GM21528 (cell line): Measurements from ENCODE around the gene DSP.

ENCODE experiments used
- ATAC-seq: cut with Tn5 transposase; IDR thresholded peaks from one replicate; pipeline ENCODE4 v1.9.1; 2021; ENCODE audit warnings: mild to moderate bottlenecking, moderate library complexity; ENCODE audit not compliant: unreplicated experiment, low FRiP score

Gene DSP, protein sequence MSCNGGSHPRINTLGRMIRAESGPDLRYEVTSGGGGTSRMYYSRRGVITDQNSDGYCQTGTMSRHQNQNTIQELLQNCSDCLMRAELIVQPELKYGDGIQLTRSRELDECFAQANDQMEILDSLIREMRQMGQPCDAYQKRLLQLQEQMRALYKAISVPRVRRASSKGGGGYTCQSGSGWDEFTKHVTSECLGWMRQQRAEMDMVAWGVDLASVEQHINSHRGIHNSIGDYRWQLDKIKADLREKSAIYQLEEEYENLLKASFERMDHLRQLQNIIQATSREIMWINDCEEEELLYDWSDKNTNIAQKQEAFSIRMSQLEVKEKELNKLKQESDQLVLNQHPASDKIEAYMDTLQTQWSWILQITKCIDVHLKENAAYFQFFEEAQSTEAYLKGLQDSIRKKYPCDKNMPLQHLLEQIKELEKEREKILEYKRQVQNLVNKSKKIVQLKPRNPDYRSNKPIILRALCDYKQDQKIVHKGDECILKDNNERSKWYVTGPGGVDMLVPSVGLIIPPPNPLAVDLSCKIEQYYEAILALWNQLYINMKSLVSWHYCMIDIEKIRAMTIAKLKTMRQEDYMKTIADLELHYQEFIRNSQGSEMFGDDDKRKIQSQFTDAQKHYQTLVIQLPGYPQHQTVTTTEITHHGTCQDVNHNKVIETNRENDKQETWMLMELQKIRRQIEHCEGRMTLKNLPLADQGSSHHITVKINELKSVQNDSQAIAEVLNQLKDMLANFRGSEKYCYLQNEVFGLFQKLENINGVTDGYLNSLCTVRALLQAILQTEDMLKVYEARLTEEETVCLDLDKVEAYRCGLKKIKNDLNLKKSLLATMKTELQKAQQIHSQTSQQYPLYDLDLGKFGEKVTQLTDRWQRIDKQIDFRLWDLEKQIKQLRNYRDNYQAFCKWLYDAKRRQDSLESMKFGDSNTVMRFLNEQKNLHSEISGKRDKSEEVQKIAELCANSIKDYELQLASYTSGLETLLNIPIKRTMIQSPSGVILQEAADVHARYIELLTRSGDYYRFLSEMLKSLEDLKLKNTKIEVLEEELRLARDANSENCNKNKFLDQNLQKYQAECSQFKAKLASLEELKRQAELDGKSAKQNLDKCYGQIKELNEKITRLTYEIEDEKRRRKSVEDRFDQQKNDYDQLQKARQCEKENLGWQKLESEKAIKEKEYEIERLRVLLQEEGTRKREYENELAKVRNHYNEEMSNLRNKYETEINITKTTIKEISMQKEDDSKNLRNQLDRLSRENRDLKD (N-terminal part only)

DNA sequence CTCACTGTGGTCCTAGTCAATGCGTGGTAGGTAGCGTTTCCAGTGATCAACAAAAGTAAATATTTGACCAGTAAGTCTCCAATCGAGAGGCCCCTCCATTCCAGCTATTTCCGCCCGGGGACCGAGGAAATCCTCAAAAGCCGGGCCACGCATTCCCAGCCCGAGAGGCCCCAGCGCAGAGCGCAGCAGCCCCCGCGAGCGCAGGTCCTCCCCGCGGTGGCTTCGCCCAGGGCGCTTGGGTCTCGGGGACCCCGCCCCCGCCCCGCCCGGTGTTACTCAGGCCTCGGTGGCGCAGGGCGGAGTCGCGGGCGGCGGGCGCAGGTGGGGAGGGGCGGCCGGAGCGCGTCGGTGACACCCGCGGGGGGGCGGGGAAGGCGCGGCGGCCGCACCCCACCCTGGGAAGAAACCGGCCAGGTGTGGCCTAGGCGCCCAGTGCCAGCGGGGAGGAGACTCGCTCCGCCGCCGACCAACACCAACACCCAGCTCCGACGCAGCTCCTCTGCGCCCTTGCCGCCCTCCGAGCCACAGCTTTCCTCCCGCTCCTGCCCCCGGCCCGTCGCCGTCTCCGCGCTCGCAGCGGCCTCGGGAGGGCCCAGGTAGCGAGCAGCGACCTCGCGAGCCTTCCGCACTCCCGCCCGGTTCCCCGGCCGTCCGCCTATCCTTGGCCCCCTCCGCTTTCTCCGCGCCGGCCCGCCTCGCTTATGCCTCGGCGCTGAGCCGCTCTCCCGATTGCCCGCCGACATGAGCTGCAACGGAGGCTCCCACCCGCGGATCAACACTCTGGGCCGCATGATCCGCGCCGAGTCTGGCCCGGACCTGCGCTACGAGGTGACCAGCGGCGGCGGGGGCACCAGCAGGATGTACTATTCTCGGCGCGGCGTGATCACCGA lies at the start of gene DSP:
Gene DSP (plus strand): TSS at position 497 of the 890 bp plus-strand sequence. CDS start 245 bp downstream, at position 742.
- no peak for ATAC-seq

DNA sequence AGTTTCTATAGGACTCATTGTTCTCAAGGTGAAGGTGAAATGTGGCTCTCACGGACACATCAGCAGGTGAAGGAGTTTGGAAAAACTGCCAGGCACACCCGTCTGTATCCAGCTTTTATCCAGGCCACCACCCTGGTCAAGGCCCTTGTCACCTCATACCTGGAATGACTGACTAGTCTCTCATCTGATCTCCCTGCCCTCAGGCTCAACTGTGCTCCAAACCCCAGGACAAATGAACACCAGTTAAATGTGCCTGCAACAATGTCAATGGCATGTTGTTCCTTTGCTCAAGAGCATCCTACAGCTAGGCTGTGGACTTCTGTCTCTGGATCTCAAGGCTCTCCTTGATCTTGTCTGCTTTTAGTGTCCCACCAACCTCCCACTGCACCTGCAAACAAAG lies 47.6 kb upstream of the DSP start:
- ATAC-seq: no peak

DNA sequence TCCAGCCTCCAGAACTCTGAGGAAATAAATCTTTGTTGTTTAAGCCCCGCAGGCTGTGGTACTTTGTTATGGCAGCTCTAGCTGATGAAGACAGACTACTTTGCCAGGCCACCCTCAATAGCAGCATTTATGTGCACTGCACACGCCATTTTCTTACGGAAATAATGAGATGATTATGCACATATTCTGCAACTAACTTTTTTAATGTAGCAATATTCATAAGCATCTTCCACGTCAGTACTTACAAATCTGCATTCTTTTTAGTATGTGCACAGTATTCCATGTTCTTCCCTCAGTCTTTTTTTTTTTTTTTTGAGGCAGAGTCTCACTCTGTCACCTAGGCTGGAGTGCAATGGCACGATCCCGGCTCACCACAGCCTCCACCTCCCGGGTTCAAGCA lies 46.8 kb upstream of the DSP start:
- no peak for ATAC-seq

DNA sequence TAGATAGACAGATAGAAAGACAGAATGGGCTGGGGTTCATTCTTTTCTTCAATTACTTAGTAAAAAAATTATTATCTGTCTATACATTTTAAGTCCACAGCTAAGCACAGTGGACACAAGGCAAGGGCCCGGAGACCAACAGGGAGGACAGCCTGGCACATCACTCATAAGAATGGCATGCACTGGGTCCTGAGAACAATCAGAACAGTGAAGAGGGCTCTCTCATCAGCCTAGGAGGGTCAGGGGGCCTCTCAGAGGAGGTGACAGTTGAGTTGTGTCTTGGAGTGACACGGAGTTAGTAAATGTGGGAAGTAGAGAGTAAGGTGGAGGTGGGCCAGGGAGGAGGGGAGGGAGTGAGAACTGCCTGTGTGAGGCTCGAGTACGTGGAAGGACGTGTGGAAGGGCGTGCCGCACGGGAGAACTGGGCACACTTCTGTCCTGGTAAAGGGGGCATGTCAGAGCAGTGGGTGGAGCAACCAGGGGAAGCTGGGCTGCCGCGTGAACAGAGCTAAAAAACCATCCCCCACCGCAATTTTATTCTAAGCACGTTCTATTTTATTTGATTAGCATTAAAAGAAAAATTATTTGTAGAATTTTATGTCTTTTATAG lies 45.1 kb upstream of the DSP start:
- ATAC-seq: no peak

DNA sequence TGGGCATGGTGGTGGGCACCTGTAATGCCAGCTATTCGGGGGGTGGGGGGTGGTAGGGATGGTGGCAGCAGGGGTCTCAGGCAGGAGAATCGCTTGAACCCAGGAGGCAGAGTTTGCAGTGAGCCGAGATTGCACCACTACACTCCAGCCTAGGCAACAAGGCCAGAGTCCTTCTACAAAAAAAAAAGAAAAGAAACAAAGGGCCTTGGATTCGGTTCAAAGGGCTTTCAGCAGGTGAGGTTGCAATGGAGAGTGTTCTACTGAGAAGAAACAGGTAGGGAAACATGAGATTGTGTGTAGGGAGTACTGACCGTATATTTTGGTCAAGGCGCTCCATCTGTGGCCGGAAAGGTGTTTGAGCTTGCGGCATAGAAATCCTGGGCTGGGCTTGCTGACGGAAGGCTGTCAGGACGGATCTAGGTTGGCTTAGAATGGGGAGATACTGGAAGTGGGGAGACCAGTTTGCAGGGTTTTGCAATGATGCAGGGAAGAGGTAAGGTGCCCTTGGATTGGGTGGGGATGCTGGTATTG lies 40.7 kb upstream of the DSP start:
- no peak for ATAC-seq

DNA sequence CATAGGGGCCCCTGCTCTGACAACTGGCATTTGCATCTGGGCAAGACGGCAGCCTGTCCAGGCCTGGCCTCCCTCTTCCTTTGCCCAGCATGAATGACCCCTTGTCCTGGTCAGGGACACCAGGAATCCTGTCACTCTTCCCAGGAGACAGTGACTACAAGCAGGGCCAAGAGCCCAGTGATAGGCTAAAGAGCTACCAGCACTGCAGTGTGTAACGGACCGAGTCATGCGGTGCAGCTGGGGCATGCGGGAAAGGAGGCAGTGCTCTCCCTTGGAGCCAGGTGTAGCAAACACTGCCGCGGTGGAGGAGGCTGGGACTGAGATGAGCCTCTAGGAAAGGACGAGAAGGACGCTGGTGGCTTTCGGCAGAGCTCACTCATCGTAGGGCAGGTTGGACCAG lies 38.7 kb upstream of the DSP start:
- ATAC-seq: no peak

DNA sequence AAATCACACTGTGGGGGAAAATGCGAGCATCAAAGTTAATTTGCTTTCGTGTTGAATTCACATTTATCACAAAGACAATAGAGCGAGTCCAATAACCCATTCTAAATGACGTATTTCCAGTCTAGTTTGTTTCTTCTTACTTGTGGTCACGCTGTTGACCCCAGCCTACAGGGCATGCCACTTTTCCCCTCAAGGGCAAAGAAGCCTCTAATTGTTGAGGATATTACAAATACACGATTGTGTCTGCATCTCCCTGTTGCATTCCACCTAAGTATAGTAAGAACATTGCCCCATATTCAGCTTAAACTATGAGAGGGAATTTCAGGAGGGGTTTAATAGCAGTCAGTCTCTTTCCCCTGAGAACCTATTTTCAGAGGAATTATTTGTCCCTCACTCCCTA lies 37.4 kb upstream of the DSP start:
- no peak for ATAC-seq

DNA sequence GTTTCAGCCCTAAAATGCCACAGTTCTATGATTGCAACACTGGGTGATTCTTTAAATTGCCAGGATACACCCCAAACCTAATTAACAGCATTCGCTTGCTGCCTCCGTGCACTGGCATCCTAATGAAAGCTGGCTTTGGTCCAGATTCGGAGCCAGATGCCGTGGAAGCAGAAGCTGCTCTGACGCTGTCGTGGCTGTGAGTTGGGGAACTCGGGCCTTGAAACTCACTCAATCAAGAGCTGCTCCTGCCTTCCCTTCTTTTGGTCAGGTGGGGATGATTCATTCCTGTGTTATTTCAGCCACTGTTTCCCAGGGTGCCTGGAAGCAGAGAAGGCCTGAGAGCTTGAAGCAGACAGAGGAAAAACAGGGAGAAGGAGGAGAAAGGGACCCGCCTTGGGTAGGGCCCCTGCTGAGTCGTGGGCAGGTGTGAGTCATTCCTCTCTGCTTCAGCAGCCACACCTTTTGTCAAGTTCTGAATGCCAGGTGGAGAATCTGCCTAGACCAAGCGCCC lies 36.2 kb upstream of the DSP start:
- ATAC-seq: no peak

DNA sequence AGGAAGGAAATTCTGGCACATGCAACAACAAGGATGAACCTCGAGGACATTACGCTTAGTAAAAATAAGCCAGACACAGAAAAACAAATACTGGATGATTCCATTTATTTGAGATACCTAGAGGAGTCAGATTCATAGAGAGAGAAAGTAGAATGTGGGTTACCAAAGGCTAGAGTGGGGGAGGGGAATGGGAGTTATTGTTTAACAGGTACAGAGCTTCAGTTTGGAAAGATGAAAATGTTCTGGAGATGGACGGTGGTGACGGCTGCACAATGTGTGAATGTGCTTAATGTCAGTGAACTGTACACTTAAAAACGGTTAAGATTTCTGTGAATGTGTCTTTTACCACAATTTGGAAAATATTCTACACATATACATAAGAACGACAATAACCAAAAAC lies 33.9 kb upstream of the DSP start:
- no peak for ATAC-seq

DNA sequence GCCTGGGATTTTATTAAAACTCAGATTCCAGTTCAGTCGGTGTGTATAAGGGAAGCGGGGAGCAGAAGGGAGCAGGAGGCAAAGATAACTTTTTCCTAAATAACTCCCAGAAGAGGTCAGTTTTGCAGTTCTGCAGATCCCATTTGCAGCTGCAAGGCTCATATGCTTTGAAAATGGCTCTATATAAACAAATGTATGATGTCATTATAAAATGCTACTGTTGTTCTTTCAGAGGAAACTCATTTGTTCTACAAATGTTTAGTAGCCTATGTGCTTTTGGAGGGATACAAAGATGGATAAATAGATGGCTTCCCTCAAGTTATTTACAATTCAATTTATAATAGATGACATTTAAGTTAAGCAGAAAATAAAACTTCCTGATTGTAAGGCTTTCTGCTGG lies 29.2 kb upstream of the DSP start:
- ATAC-seq: no peak

DNA sequence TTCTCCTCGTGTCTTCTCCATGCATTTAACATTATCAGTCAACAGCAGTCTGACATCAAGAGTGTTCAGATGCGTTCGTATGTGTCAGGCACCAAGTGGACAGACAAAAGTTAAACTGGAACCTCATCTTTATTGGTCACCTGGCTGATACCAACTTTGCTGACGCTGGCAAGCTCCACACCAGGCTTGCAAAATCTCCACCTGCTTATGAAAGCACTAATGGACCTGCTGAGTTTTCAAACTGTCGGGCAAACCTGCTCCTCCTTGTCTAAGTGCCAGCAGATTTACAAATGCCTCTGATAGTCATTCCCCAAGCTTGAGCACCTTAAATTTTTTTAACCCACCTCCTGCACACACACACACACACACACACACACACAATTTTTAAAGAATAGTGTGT lies 27.9 kb upstream of the DSP start:
- ATAC-seq: no peak

DNA sequence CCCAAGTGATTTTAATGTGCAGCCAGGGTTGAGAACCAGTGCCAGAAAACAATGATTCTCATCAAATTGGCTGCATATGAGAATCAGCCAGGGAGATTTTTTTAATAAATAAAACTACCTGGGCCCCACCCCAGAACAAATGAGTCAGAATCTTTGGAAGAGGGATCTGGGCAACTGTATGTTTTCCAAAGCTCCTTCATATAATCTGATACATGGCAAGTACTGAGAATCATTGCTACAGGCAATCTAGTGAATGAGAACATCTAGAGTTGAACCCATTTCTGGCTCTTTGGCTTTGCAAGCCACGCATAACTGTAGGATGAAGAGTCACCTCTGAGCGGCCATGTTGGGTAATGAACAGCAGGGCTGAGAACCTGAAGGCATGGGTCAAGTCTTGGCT lies 26.1 kb upstream of the DSP start:
- ATAC-seq: no peak

DNA sequence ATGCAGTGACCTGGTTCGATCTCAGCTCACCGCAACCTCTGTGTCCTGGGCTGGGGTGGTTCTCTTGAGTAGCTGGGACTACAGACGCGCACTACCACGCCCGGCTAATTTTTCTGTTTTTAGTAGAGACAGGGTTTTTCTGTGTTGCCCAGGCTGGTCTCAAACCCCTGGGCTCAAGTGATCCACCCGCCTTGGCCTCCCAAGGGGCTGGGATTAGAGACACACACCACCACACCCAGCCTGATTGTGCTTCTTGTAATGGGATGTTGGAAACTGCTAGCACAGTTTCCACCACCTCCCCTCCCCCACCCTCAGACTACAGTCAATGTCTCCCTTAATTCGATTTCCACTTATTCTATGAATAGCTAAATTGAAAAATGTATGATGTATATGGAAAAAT lies 22.6 kb upstream of the DSP start:
- ATAC-seq: no peak

DNA sequence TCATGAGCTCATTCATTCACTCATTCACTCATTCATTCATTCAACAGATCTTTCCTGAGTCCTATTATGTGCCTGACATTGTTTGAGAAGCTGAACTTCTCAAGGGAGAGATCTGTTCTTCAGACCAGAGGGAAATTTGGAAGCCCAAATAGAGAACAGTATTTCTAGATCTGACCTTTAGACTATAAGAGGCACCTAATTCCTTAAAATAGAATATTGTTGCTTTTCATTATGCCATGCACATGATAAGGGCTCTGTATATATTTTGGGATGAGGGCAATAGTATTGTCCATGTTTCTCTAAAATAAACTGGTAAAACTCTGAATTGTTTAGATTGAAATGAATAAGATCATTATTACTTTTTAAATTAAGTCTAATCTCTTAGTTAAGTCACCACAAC lies 18.6 kb upstream of the DSP start:
- ATAC-seq: no peak

DNA sequence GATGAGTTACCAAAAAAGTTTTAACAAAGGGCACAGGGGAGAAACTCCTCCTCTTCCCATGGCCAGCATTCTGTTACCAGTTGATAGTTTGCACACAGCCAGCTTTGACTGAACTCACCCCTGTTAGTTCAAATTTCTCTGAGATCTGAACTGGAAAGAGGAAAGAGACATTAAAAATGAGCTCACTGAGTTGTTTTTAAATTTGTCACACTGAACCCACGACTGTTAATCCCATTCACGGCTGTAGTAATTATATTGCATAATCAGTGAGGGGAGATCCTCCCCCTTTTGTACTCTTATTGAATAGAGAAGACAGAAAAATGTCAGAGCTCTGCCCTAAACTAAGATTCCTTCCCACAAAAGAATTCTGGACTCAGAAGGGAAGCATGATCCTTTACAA lies 17.5 kb upstream of the DSP start:
- no peak for ATAC-seq

DNA sequence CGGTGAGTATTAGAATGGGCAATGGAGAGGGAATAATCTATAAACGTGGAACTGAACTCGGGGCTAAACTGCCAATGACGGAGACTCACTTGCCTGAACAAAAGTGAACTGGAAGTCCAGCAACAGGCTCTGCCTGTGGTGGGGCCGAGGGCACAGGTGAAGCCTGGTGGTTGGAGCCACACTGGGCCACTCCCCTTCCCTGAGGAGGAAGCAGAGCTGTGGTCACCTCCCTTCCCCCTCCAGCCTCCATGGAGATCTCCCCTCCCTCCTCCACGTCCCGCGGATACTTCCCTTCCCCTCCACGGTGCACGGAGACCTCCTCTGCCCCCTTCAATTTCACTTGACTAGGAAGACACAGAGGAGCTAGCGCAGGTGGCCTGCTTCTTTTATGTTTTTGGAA lies 14.7 kb upstream of the DSP start:
- ATAC-seq: no peak

DNA sequence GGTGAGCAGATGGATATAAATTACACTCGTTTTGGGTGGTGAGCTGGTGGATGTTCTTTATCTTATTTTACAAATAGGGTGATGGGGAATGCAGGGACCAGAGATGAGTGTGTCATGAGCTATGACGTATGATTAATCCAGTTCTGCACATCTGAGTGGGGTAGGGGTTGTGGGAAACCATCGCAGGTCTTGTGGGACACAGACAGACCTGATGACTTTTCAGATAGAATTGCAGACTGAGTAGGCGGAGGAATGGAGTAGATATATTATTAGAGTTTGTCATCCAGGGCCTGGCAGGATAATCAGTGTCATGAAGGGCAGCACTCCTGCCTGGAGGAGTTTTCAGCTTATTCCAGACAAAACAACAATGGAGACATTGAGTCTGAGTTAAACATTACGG lies 12.9 kb upstream of the DSP start:
- no peak for ATAC-seq

DNA sequence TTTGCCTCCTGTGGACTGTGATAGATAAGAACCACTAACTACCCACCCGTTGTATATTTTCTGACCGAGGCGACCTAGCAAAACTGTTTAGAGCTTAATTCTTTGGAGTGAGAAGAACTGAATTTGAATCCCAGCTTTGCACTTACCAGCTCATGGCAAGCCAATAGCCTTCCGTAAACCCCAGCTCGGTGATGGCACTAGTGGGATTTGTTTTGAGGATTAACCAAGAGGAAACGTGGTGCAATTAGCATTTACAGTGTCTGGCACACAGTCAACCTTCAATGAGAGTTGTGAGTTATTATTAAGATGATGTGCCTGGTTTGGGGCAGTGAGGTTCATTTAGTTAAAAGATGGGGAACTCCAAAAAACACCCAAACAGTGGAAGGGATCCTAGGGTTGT lies 12.3 kb upstream of the DSP start:
- ATAC-seq: no peak

DNA sequence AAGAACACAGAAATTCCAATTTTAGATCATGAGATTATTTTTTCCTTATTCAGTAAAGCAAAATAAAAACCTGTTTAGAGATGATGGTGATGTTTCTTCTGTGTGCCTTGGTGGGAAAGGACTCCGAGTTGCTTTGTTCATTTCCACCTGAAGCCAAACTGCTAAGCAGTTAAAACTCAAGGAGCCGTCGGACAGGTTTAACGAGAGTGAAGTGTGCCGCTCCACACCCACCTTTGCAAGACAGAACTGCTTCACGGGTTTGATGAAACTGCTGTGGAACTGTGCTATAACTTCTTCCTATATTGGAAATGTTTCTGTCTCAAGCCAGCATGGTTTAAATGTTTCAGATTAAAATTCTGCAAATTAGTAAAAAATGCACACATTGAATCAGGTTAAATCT lies 9.2 kb upstream of the DSP start:
- no peak for ATAC-seq
